HTERT RPE-1 (cell line): ENCODE measurements around the gene SSC5D.
"Not testable (repeated sequence)": the region's sequence is repeated elsewhere in the genome, so short reads cannot be mapped to it uniquely, and the experiment has no call there.

Experiments used
- in situ Hi-C: fragments of 300-500 bp; cut with MboI; formaldehyde crosslinking; loops from 4 replicates; pipeline ENCODE4 v1.14.3; 2020; ENCODE audit warnings: low sequenced_read_pairs

SSC5D gene

GRCh38 chr19:55486043-55486970 lies 1.9 kb upstream of the SSC5D start:
- in situ Hi-C loops, result no loop called here

GRCh38 chr19:55486971-55487923 lies 989 bp upstream of the SSC5D start:
- in situ Hi-C loops, result no loop called here

GRCh38 chr19:55488986-55489710 lies 912 bp downstream of the SSC5D start:
- in situ Hi-C loops, result no loop called here

- in situ Hi-C loops, result no loop called here
These were observed 1.7 kb downstream of the SSC5D start for GRCh38 chr19:55489711-55490477.

GRCh38 chr19:55490478-55491432 lies 2.5 kb downstream of the SSC5D start:
- in situ Hi-C loops, result no loop called here

- in situ Hi-C loops, result no loop called here
These were observed 3.5 kb downstream of the SSC5D start for GRCh38 chr19:55491546-55492360.

GRCh38 chr19:55492362-55492944 lies 4.2 kb downstream of the SSC5D start:
- in situ Hi-C loops, result no loop called here

GRCh38 chr19:55493052-55493644 lies 4.9 kb downstream of the SSC5D start:
- in situ Hi-C loops, result no loop called here

GRCh38 chr19:55493645-55494171 lies 5.5 kb downstream of the SSC5D start:
- in situ Hi-C loops, result no loop called here

GRCh38 chr19:55494172-55494761 lies 6.0 kb downstream of the SSC5D start:
- in situ Hi-C loops, result no loop called here

- in situ Hi-C loops, result no loop called here
These were observed 7.6 kb downstream of the SSC5D start for GRCh38 chr19:55495646-55496349.

- in situ Hi-C loops, result not testable (repeated sequence)
These were observed 8.6 kb downstream of the SSC5D start for GRCh38 chr19:55496820-55497219.

GRCh38 chr19:55497763-55498162 lies 9.5 kb downstream of the SSC5D start:
- in situ Hi-C loops, result no loop called here

- in situ Hi-C loops, result no loop called here
These were observed 10.1 kb downstream of the SSC5D start for GRCh38 chr19:55498246-55498840.

- in situ Hi-C loops, result no loop called here
These were observed 12.2 kb downstream of the SSC5D start for GRCh38 chr19:55500368-55500952.
